Lower lobe of right lung (tissue), 2 donors: ENCODE data around the gene CITED4. TPM values are rescaled to one million over a fixed set of nuclear protein-coding genes. Genes with fewer than 3 reads are reported as not detected.
A peak's percentile ranks its signal among the peaks of the same experiment; 100 is the strongest.

ENCODE experiments used
- ATAC-seq, 2 donors: fragments of 200-7000 bp; cut with Tn5 transposase; one replicate each; pipeline ENCODE4 v1.9.1; 2020 to 2022; ENCODE audit warnings: mild to moderate bottlenecking in 2 of 2, moderate library complexity in 2 of 2
- DNase-seq: peaks from one replicate; pipeline ENCODE4 v3.0.0-alpha.2; 2020
- H3K27ac ChIP-seq: fragments of 200-600 bp; one replicate; pipeline ENCODE4 v1.8.0; 2022
- H3K27me3 ChIP-seq: fragments of 200-600 bp; one replicate; pipeline ENCODE4 v1.8.0; 2022; ENCODE audit warnings: low read depth
- H3K36me3 ChIP-seq: fragments of 200-600 bp; one replicate; pipeline ENCODE4 v1.8.0; 2022; ENCODE audit warnings: mild to moderate bottlenecking
- H3K4me1 ChIP-seq: fragments of 200-600 bp; one replicate; pipeline ENCODE4 v1.8.0; 2022
- H3K4me3 ChIP-seq: fragments of 200-600 bp; one replicate; pipeline ENCODE4 v1.8.0; 2022; ENCODE audit warnings: mild to moderate bottlenecking
- H3K9me3 ChIP-seq: fragments of 200-600 bp; one replicate; pipeline ENCODE4 v1.8.0; 2022
- intact Hi-C: fragments of 100-400 bp; cut with DNase I; formaldehyde crosslinking; loops from one replicate; pipeline ENCODE4 v1.11.0; 2022
- long read RNA-seq: library from polyadenylated mRNA; unstranded; transcript quantifications from one replicate; pipeline ENCODE4 v2.0.0, GENCODE V29; 2021
- total RNA-seq: library from RNA; stranded (reverse); fragmentation: NEBNext Ultra II Directional; extraction: Animal tissue kit (Norgen Biotek cat#: 25700); gene quantifications from one replicate; pipeline ENCODE4 v1.2.1, GENCODE V29; 2021
- TF ChIP-seq, protein P1 (sequence below): fragments of 200-600 bp; IDR thresholded peaks from one replicate; pipeline ENCODE4 v1.8.0; 2022; ENCODE audit warnings: antibody characterized with exemption, mild to moderate bottlenecking
- donor health status: DM: no; HTN: yes; CAD: no; lungs with severe emphysema.

The CITED4 gene, protein sequence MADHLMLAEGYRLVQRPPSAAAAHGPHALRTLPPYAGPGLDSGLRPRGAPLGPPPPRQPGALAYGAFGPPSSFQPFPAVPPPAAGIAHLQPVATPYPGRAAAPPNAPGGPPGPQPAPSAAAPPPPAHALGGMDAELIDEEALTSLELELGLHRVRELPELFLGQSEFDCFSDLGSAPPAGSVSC
- 13.9 TPM for total RNA-seq
- long read RNA-seq, transcript CITED4-201 (1 exons, 1,316 nt): major isoform, 42 of 42 reads
- long read RNA-seq, partial matches to known transcripts: 0 of 42 reads
- long read RNA-seq, other reads (novel, unspliced or antisense): 0 of 42 reads

GRCh38 chr1:40862008-40862863 is at the start of gene CITED4:
CITED4 (minus strand) TSS chr1:40862363; CDS start chr1:40862127, 236 bp downstream.
- Histone ChIP-seq H3K27me3 (no peaks in the 10 kb centered on the region), H3K4me1 (peaks cover 20% of the 10 kb centered on the region), H3K4me3 (peak within 1 kb of the TSS; percentile 73), H3K27ac (peak within 1 kb of the TSS; percentile 90), H3K36me3 (no peaks in the 10 kb centered on the region), H3K9me3 (no peaks in the 10 kb centered on the region)
- intact Hi-C loops: no loop called here
- TF ChIP-seq, protein P1, sequence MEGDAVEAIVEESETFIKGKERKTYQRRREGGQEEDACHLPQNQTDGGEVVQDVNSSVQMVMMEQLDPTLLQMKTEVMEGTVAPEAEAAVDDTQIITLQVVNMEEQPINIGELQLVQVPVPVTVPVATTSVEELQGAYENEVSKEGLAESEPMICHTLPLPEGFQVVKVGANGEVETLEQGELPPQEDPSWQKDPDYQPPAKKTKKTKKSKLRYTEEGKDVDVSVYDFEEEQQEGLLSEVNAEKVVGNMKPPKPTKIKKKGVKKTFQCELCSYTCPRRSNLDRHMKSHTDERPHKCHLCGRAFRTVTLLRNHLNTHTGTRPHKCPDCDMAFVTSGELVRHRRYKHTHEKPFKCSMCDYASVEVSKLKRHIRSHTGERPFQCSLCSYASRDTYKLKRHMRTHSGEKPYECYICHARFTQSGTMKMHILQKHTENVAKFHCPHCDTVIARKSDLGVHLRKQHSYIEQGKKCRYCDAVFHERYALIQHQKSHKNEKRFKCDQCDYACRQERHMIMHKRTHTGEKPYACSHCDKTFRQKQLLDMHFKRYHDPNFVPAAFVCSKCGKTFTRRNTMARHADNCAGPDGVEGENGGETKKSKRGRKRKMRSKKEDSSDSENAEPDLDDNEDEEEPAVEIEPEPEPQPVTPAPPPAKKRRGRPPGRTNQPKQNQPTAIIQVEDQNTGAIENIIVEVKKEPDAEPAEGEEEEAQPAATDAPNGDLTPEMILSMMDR: peak; percentile 37
- DNase-seq: peak; percentile 97
- ATAC-seq: peak; percentile 97 to 98

- H3K4me1 ChIP-seq: no peaks in the 10 kb centered on the region
- DNase-seq (no peak), ATAC-seq (no peak)
- no peaks in the 10 kb centered on the region for H3K36me3 ChIP-seq
- intact Hi-C loops: no loop called here
- TF ChIP-seq, protein P1: no peak
- H3K9me3 ChIP-seq: no peaks in the 10 kb centered on the region
- H3K27ac ChIP-seq: no peak overlapping the region
- H3K27me3 ChIP-seq: no peaks in the 10 kb centered on the region
- no peak overlapping the region for H3K4me3 ChIP-seq
Observed at GRCh38 chr1:40911105-40911504, 48.9 kb upstream of the CITED4 start.

DNA sequence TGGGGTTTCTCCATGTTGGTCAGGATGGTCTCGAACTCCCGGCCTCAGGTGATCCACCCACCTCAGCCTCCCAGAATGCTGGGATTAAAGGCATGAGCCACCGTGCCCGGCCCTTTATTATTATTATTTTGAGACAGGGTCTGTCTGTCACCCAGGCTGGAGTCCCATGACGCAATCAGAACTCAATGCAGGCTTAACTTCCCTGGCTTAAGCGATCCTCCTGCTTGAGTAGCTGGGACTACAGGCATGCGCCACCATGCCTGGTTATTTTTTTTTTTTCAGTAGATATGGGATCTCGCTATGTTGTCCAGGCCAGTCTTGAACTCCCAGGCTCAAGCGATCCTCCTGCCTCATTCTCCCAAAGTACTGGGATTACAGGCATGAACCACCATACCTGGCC is 47.1 kb upstream of the CITED4 start:
- H3K27ac ChIP-seq: no peak overlapping the region
- DNase-seq (no peak), ATAC-seq (no peak)
- intact Hi-C loops: no loop called here
- H3K27me3 ChIP-seq: no peaks in the 10 kb centered on the region
- H3K4me3 ChIP-seq: no peak overlapping the region
- H3K4me1 ChIP-seq: no peaks in the 10 kb centered on the region
- H3K36me3 ChIP-seq: no peaks in the 10 kb centered on the region
- no peaks in the 10 kb centered on the region for H3K9me3 ChIP-seq
- TF ChIP-seq, protein P1: no peak

DNA sequence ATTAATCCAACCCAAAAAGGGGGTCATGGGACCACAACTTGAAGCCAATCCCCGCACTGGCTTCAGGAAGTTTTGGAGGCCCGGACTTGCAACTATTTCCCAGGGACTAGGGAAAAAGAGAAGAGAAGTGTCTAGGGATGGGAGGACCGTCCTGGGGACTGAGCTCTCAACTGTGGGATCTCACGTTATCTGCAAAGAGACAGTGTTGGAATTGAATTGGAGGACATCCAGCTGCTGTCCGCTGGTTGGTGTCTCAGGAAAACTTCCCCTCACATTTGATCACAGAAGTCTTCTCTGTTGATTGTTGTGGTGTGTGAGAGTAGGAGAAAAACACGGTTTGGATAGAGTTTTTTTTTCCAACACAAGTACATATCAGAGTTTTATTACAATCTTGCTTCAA is 46.2 kb upstream of the CITED4 start:
- H3K27ac ChIP-seq: no peak overlapping the region
- no peak overlapping the region for H3K4me3 ChIP-seq
- TF ChIP-seq, protein P1: no peak
- no peaks in the 10 kb centered on the region for H3K9me3 ChIP-seq
- DNase-seq: no peak
- ATAC-seq: no peak
- intact Hi-C loops: no loop called here
- H3K27me3 ChIP-seq: no peaks in the 10 kb centered on the region
- H3K36me3 ChIP-seq: no peaks in the 10 kb centered on the region
- H3K4me1 ChIP-seq: no peaks in the 10 kb centered on the region

- Histone ChIP-seq H3K9me3 (no peaks in the 10 kb centered on the region), H3K4me1 (no peaks in the 10 kb centered on the region), H3K27me3 (no peaks in the 10 kb centered on the region), H3K27ac (no peak overlapping the region), H3K4me3 (no peak overlapping the region), H3K36me3 (no peaks in the 10 kb centered on the region)
- no peak for ATAC-seq
- intact Hi-C loops: no loop called here
- no peak for DNase-seq
- TF ChIP-seq, protein P1: no peak
Observed at GRCh38 chr1:40907899-40908298, 45.7 kb upstream of the CITED4 start.
